GM21737 (cell line): ENCODE measurements around the gene BORCS6.
"Not testable (repeated sequence)": the region's sequence is repeated elsewhere in the genome, so short reads cannot be mapped to it uniquely, and the experiment has no call there.

ENCODE experiments used
- ATAC-seq: cut with Tn5 transposase; IDR thresholded peaks from one replicate; pipeline ENCODE4 v1.9.1; 2021; ENCODE audit warnings: mild to moderate bottlenecking, moderate library complexity; ENCODE audit not compliant: unreplicated experiment

BORCS6 gene

GRCh38 chr17:8189711-8190477, at the start of gene BORCS6:
TSS of gene BORCS6 (minus strand) at chr17:8190180. CDS start at chr17:8190140, 40 bp downstream.
- peak; percentile 43 for ATAC-seq

- no peak for ATAC-seq
Measured at GRCh38 chr17:8237886-8238285, 47.9 kb upstream of the BORCS6 start.

- no peak for ATAC-seq
Measured at GRCh38 chr17:8237175-8237574, 47.2 kb upstream of the BORCS6 start.

- ATAC-seq: no peak
Measured at GRCh38 chr17:8235676-8236075, 45.7 kb upstream of the BORCS6 start.

GRCh38 chr17:8234361-8235270, 44.6 kb upstream of the BORCS6 start:
- no peak for ATAC-seq

- ATAC-seq: no peak
Measured at GRCh38 chr17:8231701-8232100, 41.7 kb upstream of the BORCS6 start.

- no peak for ATAC-seq
Measured at GRCh38 chr17:8227238-8227581, 37.2 kb upstream of the BORCS6 start.

GRCh38 chr17:8226536-8227237, 36.7 kb upstream of the BORCS6 start:
- ATAC-seq: no peak

GRCh38 chr17:8225813-8226535, 36.0 kb upstream of the BORCS6 start:
- ATAC-seq: no peak

- ATAC-seq: no peak
Measured at GRCh38 chr17:8224891-8225812, 35.2 kb upstream of the BORCS6 start.

GRCh38 chr17:8223356-8224126, 33.6 kb upstream of the BORCS6 start:
- no peak for ATAC-seq

GRCh38 chr17:8222630-8223355, 32.8 kb upstream of the BORCS6 start:
- ATAC-seq: peak; percentile 29

- peak; percentile 32 for ATAC-seq
Measured at GRCh38 chr17:8222380-8222629, 32.3 kb upstream of the BORCS6 start.

- ATAC-seq: peak; percentile 40
Measured at GRCh38 chr17:8221663-8222379, 31.8 kb upstream of the BORCS6 start.

- ATAC-seq: no peak
Measured at GRCh38 chr17:8220783-8221662, 31.0 kb upstream of the BORCS6 start.

- not testable (repeated sequence) for ATAC-seq
Measured at GRCh38 chr17:8214000-8214399, 24.0 kb upstream of the BORCS6 start.
